Activated CD4-positive, alpha-beta memory T cell treated with anti-CD3 and anti-CD28 coated beads for 36 hours (primary cell): Measurements from ENCODE around the gene ASAH2B. TPM values are rescaled to one million over a fixed set of nuclear protein-coding genes. Genes with fewer than 3 reads are reported as not detected.

Source experiments
- CTCF ChIA-PET: fragments of 350-600 bp; sonication (Branson Sonifier 250); formaldehyde crosslinking; loops from one replicate; lab custom pipeline; 2021; ENCODE audit warnings: antibody characterized with exemption, inconsistent platforms; lab: Charles Lee
- POLR2A ChIA-PET: fragments of 350-600 bp; sonication (Branson Sonifier 250); formaldehyde crosslinking; loops from one replicate; lab custom pipeline; 2021; ENCODE audit warnings: antibody characterized with exemption; lab: Charles Lee
- DNase-seq: peaks from one replicate; pipeline ENCODE4 v3.0.0-alpha.2; 2020
- H3K27ac Mint-ChIP-seq: one replicate; pipeline ENCODE4 v1.8.0; 2021; ENCODE audit warnings: mixed read lengths
- H3K27me3 Mint-ChIP-seq: one replicate; pipeline ENCODE4 v1.8.0; 2021; ENCODE audit warnings: mixed read lengths
- H3K36me3 Mint-ChIP-seq: one replicate; pipeline ENCODE4 v1.8.0; 2021; ENCODE audit warnings: mixed read lengths
- H3K4me1 Mint-ChIP-seq: one replicate; pipeline ENCODE4 v1.8.0; 2021; ENCODE audit warnings: low read depth, mixed read lengths
- H3K4me3 Mint-ChIP-seq: one replicate; pipeline ENCODE4 v1.8.0; 2021; ENCODE audit warnings: mild to moderate bottlenecking, mixed read lengths
- H3K9me3 Mint-ChIP-seq: one replicate; pipeline ENCODE4 v1.8.0; 2021; ENCODE audit warnings: mixed read lengths
- intact Hi-C: fragments of 100-400 bp; cut with micrococcal nuclease; formaldehyde crosslinking; loops from one replicate; pipeline ENCODE4 v1.15.1; 2023
- total RNA-seq, 2 experiments: library from RNA; stranded (reverse); gene quantifications; one replicate each; pipeline ENCODE4 v1.2.3, GENCODE V29; 2021

ASAH2B gene
- total RNA-seq, 2 experiments from 2014 or later = 3.1 to 3.5 TPM

- POLR2A ChIA-PET = no interaction called here
- Mint-ChIP-seq H3K27me3 (no peaks in the 10 kb centered on the region), H3K9me3 (no peaks in the 10 kb centered on the region), H3K27ac (no peak overlapping the region), H3K4me3 (no peak overlapping the region), H3K4me1 (no peaks in the 10 kb centered on the region), H3K36me3 (no peaks in the 10 kb centered on the region)
- no peak for DNase-seq
- CTCF ChIA-PET = no interaction called here
- intact Hi-C loops = no loop called here
These were observed 68.4 kb downstream of the ASAH2B start for GRCh38 chr10:50807851-50808776.

Other genes starting within 250 kb of the ASAH2B start
- gene SGMS1, start 116.0 kb upstream of the ASAH2B start, total RNA-seq = 1 to 10 TPM; 6.8 to 7.2 TPM
- gene A1CF, start 145.7 kb downstream of the ASAH2B start, total RNA-seq = not detected